Measurements from ENCODE around the gene NCSTN.

The NCSTN gene

DNA sequence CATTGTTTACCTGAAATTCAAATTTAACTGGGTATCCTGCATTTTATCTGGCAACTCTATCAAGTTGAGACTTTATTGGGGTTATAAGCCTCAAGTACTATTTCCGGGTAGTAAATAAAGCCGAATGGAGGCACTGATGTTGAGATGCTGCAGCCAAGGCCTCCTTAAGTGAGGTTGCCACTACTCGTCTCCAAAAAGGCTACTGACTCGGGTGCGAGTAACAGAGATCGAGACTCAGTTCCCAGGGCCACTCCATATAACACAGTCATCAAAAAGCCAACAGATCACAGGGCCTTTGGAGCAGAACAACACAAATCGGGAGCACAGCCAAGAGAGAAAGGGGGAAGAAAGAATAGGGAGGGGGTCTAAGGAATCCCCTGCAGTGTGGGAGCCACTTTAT lies 657 bp upstream of the NCSTN start:
- peak overlapping the region; percentile 71 for H3K4me3 ChIP-seq (ENCODE audit: low read depth, low read length)
- no peak for DNase-seq
- TF ChIP-seq, protein P1, sequence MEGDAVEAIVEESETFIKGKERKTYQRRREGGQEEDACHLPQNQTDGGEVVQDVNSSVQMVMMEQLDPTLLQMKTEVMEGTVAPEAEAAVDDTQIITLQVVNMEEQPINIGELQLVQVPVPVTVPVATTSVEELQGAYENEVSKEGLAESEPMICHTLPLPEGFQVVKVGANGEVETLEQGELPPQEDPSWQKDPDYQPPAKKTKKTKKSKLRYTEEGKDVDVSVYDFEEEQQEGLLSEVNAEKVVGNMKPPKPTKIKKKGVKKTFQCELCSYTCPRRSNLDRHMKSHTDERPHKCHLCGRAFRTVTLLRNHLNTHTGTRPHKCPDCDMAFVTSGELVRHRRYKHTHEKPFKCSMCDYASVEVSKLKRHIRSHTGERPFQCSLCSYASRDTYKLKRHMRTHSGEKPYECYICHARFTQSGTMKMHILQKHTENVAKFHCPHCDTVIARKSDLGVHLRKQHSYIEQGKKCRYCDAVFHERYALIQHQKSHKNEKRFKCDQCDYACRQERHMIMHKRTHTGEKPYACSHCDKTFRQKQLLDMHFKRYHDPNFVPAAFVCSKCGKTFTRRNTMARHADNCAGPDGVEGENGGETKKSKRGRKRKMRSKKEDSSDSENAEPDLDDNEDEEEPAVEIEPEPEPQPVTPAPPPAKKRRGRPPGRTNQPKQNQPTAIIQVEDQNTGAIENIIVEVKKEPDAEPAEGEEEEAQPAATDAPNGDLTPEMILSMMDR (IDR thresholded peaks at IDR 0.05; ENCODE audit: low read depth, low read length): no peak
- H3K9me3 ChIP-seq (ENCODE audit: severe bottlenecking): no peaks in the 10 kb centered on the region
- no peaks in the 10 kb centered on the region for H3K27me3 ChIP-seq (ENCODE audit: insufficient read depth, low read depth, severe bottlenecking)
- H3K27ac ChIP-seq: peak overlapping the region; percentile 94
- peaks cover 70% of the 10 kb centered on the region for H3K36me3 ChIP-seq

DNA sequence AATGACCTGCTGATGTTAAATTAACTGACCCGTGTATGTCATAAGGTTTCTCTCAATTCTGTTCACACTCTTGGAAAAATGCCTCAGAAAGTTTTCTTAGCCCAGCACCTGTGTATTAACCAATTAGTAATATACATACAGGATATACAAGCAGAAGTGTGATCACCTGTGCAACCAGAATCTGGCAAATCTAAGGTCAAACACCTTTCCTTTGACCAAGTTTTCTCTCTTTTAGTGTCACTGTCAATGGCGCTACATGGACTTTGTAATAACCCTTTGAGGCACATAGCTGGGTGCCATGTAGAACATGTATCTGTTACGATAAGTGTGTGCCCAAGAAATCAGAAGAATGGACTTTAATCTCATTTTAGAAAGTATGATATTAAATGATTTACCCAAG lies 1.1 kb downstream of the NCSTN start:
- H3K9me3 ChIP-seq (ENCODE audit: severe bottlenecking): no peaks in the 10 kb centered on the region
- peaks cover 70% of the 10 kb centered on the region for H3K36me3 ChIP-seq
- DNase-seq: no peak
- H3K27ac ChIP-seq: peak overlapping the region; percentile 94; the same call in 1 of the 2 replicates
- H3K27me3 ChIP-seq (ENCODE audit: insufficient read depth, low read depth, severe bottlenecking): no peaks in the 10 kb centered on the region
- peak overlapping the region; percentile 71 for H3K4me3 ChIP-seq (ENCODE audit: low read depth, low read length)
- TF ChIP-seq, protein P1 (IDR thresholded peaks at IDR 0.05; ENCODE audit: low read depth, low read length): no peak

- no peak overlapping the region for H3K4me3 ChIP-seq (ENCODE audit: low read depth, low read length)
- no peak for DNase-seq
- no peaks in the 10 kb centered on the region for H3K27me3 ChIP-seq (ENCODE audit: insufficient read depth, low read depth, severe bottlenecking)
- H3K27ac ChIP-seq: no peak overlapping the region
- TF ChIP-seq, protein P1 (IDR thresholded peaks at IDR 0.05; ENCODE audit: low read depth, low read length): no peak
- no peaks in the 10 kb centered on the region for H3K9me3 ChIP-seq (ENCODE audit: severe bottlenecking)
- peaks cover 70% of the 10 kb centered on the region for H3K36me3 ChIP-seq
These were observed 1.8 kb downstream of the NCSTN start for GRCh38 chr1:160344936-160345335.

DNA sequence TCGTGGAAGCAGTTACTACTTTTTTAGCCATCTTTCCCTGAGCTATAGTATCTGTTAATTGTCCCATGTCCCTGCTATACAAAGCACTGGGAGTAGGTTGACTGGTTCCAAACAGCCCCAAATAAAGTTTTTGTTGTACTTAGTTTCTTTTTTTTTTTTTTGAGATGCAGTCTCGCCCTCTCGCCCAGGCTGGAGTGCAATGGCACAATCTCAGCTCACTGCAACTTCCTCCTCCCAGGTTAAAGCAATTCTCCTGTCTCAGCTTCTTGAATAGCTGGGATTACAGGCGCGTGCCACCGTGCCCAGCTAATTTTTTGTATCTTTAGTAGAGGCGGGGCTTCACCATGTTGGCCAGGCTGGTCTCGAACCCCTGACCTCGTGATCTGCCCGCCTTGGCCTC lies 3.3 kb downstream of the NCSTN start:
- TF ChIP-seq, protein P1 (IDR thresholded peaks at IDR 0.05; ENCODE audit: low read depth, low read length): no peak
- Histone ChIP-seq H3K27ac (no peak overlapping the region), H3K9me3 (ENCODE audit: severe bottlenecking) (no peaks in the 10 kb centered on the region), H3K4me3 (ENCODE audit: low read depth, low read length) (no peak overlapping the region), H3K27me3 (ENCODE audit: insufficient read depth, low read depth, severe bottlenecking) (no peaks in the 10 kb centered on the region), H3K36me3 (peaks cover 75% of the 10 kb centered on the region)
- no peak for DNase-seq

GRCh38 chr1:160346958-160347357 lies 3.8 kb downstream of the NCSTN start:
- TF ChIP-seq, protein P1 (IDR thresholded peaks at IDR 0.05; ENCODE audit: low read depth, low read length): no peak
- no peak overlapping the region for H3K4me3 ChIP-seq (ENCODE audit: low read depth, low read length)
- no peaks in the 10 kb centered on the region for H3K27me3 ChIP-seq (ENCODE audit: insufficient read depth, low read depth, severe bottlenecking)
- peaks cover 80% of the 10 kb centered on the region for H3K36me3 ChIP-seq
- H3K9me3 ChIP-seq (ENCODE audit: severe bottlenecking): no peaks in the 10 kb centered on the region
- H3K27ac ChIP-seq: no peak overlapping the region
- DNase-seq: no peak

GRCh38 chr1:160351629-160352028 lies 8.4 kb downstream of the NCSTN start:
- Histone ChIP-seq H3K27ac (no peak overlapping the region), H3K27me3 (ENCODE audit: insufficient read depth, low read depth, severe bottlenecking) (no peaks in the 10 kb centered on the region), H3K9me3 (ENCODE audit: severe bottlenecking) (no peaks in the 10 kb centered on the region), H3K36me3 (peaks cover 100% of the 10 kb centered on the region), H3K4me3 (ENCODE audit: low read depth, low read length) (no peak overlapping the region)
- TF ChIP-seq, protein P1 (IDR thresholded peaks at IDR 0.05; ENCODE audit: low read depth, low read length): no peak
- no peak for DNase-seq
